ENCODE results near the gene C1orf105.

DNA sequence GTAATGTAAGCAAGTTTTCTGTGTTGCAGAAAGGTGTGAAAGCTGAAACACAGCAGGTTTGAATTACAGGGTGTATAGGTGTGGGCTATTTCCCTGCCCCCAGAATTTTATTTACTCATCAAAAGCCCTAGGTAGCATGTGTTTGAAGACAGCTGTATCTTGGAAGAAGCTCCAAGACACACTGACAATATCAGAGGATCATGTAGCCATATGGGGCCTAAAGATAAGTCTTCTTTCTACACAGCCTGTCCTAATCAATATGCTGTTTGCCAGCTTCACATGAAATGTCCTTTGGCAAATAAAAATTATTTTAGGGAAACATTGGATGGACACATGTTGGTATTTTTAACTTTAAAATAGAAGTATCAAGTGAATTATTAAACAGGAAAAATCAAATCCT is 95.0 kb downstream of the C1orf105 start:
- TF ChIP-seq, protein P1, sequence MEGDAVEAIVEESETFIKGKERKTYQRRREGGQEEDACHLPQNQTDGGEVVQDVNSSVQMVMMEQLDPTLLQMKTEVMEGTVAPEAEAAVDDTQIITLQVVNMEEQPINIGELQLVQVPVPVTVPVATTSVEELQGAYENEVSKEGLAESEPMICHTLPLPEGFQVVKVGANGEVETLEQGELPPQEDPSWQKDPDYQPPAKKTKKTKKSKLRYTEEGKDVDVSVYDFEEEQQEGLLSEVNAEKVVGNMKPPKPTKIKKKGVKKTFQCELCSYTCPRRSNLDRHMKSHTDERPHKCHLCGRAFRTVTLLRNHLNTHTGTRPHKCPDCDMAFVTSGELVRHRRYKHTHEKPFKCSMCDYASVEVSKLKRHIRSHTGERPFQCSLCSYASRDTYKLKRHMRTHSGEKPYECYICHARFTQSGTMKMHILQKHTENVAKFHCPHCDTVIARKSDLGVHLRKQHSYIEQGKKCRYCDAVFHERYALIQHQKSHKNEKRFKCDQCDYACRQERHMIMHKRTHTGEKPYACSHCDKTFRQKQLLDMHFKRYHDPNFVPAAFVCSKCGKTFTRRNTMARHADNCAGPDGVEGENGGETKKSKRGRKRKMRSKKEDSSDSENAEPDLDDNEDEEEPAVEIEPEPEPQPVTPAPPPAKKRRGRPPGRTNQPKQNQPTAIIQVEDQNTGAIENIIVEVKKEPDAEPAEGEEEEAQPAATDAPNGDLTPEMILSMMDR (IDR thresholded peaks at IDR 0.05), result no peak
- TF ChIP-seq, protein P2, sequence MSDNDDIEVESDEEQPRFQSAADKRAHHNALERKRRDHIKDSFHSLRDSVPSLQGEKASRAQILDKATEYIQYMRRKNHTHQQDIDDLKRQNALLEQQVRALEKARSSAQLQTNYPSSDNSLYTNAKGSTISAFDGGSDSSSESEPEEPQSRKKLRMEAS (CRISPR knock-in tag; IDR thresholded peaks at IDR 0.05), result no peak
